ENCODE data around the gene PRKG1.

- TF ChIP-seq POLR2AphosphoS5 (IDR thresholded peaks at IDR 0.05; ENCODE audit: low read depth, low read length) (no peak), REST (IDR thresholded peaks at IDR 0.05; ENCODE audit: insufficient read depth in 1 of 2, low read depth in 2 of 2, low read length in 2 of 2) (no peak)
These were observed 1272.4 kb downstream of the PRKG1 start for GRCh38 chr10:52346394-52347326.
